Stomach smooth muscle (tissue), 2 donors: ENCODE results near the gene MCEMP1.

Source experiments
- H3K27ac ChIP-seq: one replicate; pipeline ENCODE4 v1.7.0; 2013; ENCODE audit warnings: mild to moderate bottlenecking, low read length, inconsistent platforms
- H3K27me3 ChIP-seq, 2 donors: one replicate each; pipeline ENCODE4 v1.7.0; 2013; ENCODE audit warnings: low read length in 2 of 2; ENCODE audit not compliant: insufficient read depth in 2 of 2, control insufficient read depth in 1 of 2
- H3K36me3 ChIP-seq, 2 donors: one replicate each; pipeline ENCODE4 v1.7.0; 2013; ENCODE audit warnings: low read length in 2 of 2; ENCODE audit not compliant: control insufficient read depth in 2 of 2, insufficient read depth in 2 of 2
- H3K4me1 ChIP-seq: one replicate; pipeline ENCODE4 v1.7.0; 2013; ENCODE audit warnings: low read length; ENCODE audit not compliant: control insufficient read depth, insufficient read depth
- H3K4me3 ChIP-seq, 2 donors: one replicate each; pipeline ENCODE4 v1.7.0; 2013; ENCODE audit warnings: low read length in 2 of 2
- H3K9ac ChIP-seq, 2 donors: one replicate each; pipeline ENCODE4 v1.7.0; 2013; ENCODE audit warnings: low read length in 2 of 2, mild to moderate bottlenecking in 1 of 2
- H3K9me3 ChIP-seq, 2 donors: one replicate each; pipeline ENCODE4 v1.7.0; 2013; ENCODE audit warnings: low read length in 2 of 2; ENCODE audit not compliant: control insufficient read depth in 2 of 2
- donor health status: healthy.
- donor health status: Pancreatic carcinoma.

Gene MCEMP1

GRCh38 chr19:7676854-7677253, at the start of gene MCEMP1:
Gene MCEMP1, plus strand, starts transcription at chr19:7677090. Its CDS starts 31 bp downstream, at chr19:7677121.
- no peaks in the 10 kb centered on the region for H3K9me3 ChIP-seq
- no peak within 1 kb of the TSS for H3K27ac ChIP-seq
- no peak within 1 kb of the TSS for H3K4me3 ChIP-seq
- H3K4me1 ChIP-seq = peaks cover 11% of the 10 kb centered on the region
- peaks cover 24 to 27% of the 10 kb centered on the region in 2 donors for H3K27me3 ChIP-seq
- H3K36me3 ChIP-seq = no peaks in the 10 kb centered on the region
- no peak within 1 kb of the TSS for H3K9ac ChIP-seq

GRCh38 chr19:7627166-7627565, 49.7 kb upstream of the MCEMP1 start:
- no peaks in the 10 kb centered on the region for H3K27me3 ChIP-seq
- H3K36me3 ChIP-seq = peaks cover 20 to 27% of the 10 kb centered on the region in 2 donors
- peaks cover 34% of the 10 kb centered on the region for H3K4me1 ChIP-seq
- no peaks in the 10 kb centered on the region for H3K9me3 ChIP-seq
- H3K4me3 ChIP-seq = no peak overlapping the region
- no peak overlapping the region for H3K27ac ChIP-seq
- H3K9ac ChIP-seq = no peak overlapping the region

- H3K4me1 ChIP-seq = peaks cover 35% of the 10 kb centered on the region
- H3K27me3 ChIP-seq = no peaks in the 10 kb centered on the region
- peak overlapping the region; percentile 85 for H3K27ac ChIP-seq
- H3K9me3 ChIP-seq = no peaks in the 10 kb centered on the region
- peak overlapping the region; percentile 96 to 99 for H3K9ac ChIP-seq
- peaks cover 7 to 14% of the 10 kb centered on the region in 2 donors for H3K36me3 ChIP-seq
- H3K4me3 ChIP-seq = peak overlapping the region; percentile 94 to 100
Observed at GRCh38 chr19:7628589-7629311, 48.1 kb upstream of the MCEMP1 start.

GRCh38 chr19:7629347-7630054, 47.4 kb upstream of the MCEMP1 start, which contains the start of the genes PET100 and XAB2:
Gene PET100, plus strand, starts transcription at chr19:7629793. Its CDS starts 41 bp downstream, at chr19:7629834.
Gene XAB2, minus strand, starts transcription at chr19:7629545. Its CDS starts 18 bp downstream, at chr19:7629527.
- Histone ChIP-seq H3K27ac (peak within 1 kb of the TSS; percentile 85), H3K9me3 (no peaks in the 10 kb centered on the region), H3K36me3 (peaks cover 7 to 10% of the 10 kb centered on the region in 2 donors), H3K4me3 (peak within 1 kb of the TSS; percentile 94 to 100), H3K4me1 (peaks cover 35% of the 10 kb centered on the region), H3K27me3 (no peaks in the 10 kb centered on the region), H3K9ac (peak within 1 kb of the TSS; percentile 96 to 99)

- Histone ChIP-seq H3K9me3 (no peaks in the 10 kb centered on the region), H3K9ac (no peak overlapping the region), H3K27ac (no peak overlapping the region), H3K4me3 (no peak overlapping the region), H3K36me3 (peaks cover 5% of the 10 kb centered on the region in 2 donors), H3K4me1 (peaks cover 35% of the 10 kb centered on the region), H3K27me3 (peaks cover 6 to 10% of the 10 kb centered on the region in 2 donors)
Observed at GRCh38 chr19:7631577-7631976, 45.3 kb upstream of the MCEMP1 start.

GRCh38 chr19:7632340-7633203, 44.3 kb upstream of the MCEMP1 start:
- Histone ChIP-seq H3K9me3 (no peaks in the 10 kb centered on the region), H3K27ac (no peak overlapping the region), H3K9ac (no peak overlapping the region), H3K4me1 (peaks cover 28% of the 10 kb centered on the region), H3K36me3 (no peaks in the 10 kb centered on the region), H3K4me3 (no peak overlapping the region), H3K27me3 (peaks cover 7 to 18% of the 10 kb centered on the region in 2 donors)

GRCh38 chr19:7633698-7634097, 43.2 kb upstream of the MCEMP1 start, which contains the start of gene PCP2:
Gene PCP2, minus strand, starts transcription at chr19:7633719. Its CDS starts 262 bp downstream, at chr19:7633457.
- no peak within 1 kb of the TSS for H3K27ac ChIP-seq
- no peak within 1 kb of the TSS for H3K9ac ChIP-seq
- H3K9me3 ChIP-seq = no peaks in the 10 kb centered on the region
- H3K4me1 ChIP-seq = peaks cover 16% of the 10 kb centered on the region
- peaks cover 15 to 27% of the 10 kb centered on the region in 2 donors for H3K27me3 ChIP-seq
- H3K4me3 ChIP-seq = no peak within 1 kb of the TSS
- no peaks in the 10 kb centered on the region for H3K36me3 ChIP-seq

- no peaks in the 10 kb centered on the region for H3K36me3 ChIP-seq
- H3K27ac ChIP-seq = no peak overlapping the region
- H3K4me1 ChIP-seq = peaks cover 4% of the 10 kb centered on the region
- H3K4me3 ChIP-seq = no peak overlapping the region
- H3K27me3 ChIP-seq = peaks cover 24 to 33% of the 10 kb centered on the region in 2 donors
- no peak overlapping the region for H3K9ac ChIP-seq
- no peaks in the 10 kb centered on the region for H3K9me3 ChIP-seq
Observed at GRCh38 chr19:7635670-7636069, 41.2 kb upstream of the MCEMP1 start.

- Histone ChIP-seq H3K4me1 (peaks cover 2% of the 10 kb centered on the region), H3K9me3 (no peaks in the 10 kb centered on the region), H3K27me3 (peaks cover 24 to 33% of the 10 kb centered on the region in 2 donors), H3K4me3 (no peak overlapping the region), H3K36me3 (no peaks in the 10 kb centered on the region), H3K27ac (no peak overlapping the region), H3K9ac (no peak overlapping the region)
Observed at GRCh38 chr19:7636317-7636690, 40.6 kb upstream of the MCEMP1 start.

- H3K27me3 ChIP-seq = peaks cover 24 to 33% of the 10 kb centered on the region in 2 donors
- peak within 1 kb of the TSS in 1 of 2 donors; percentile 44 for H3K4me3 ChIP-seq
- H3K36me3 ChIP-seq = no peaks in the 10 kb centered on the region
- H3K9me3 ChIP-seq = no peaks in the 10 kb centered on the region
- no peak within 1 kb of the TSS for H3K9ac ChIP-seq
- H3K4me1 ChIP-seq = peaks cover 2% of the 10 kb centered on the region
- H3K27ac ChIP-seq = no peak within 1 kb of the TSS
Observed at GRCh38 chr19:7636691-7637373, 40.1 kb upstream of the MCEMP1 start, which contains the start of gene STXBP2. Gene STXBP2, plus strand, starts transcription at chr19:7637110. Its CDS starts 40 bp downstream, at chr19:7637150.
